Measurements from ENCODE around the gene ADGRV1.

GRCh38 chr5:90792725-90793124, 234.1 kb downstream of the ADGRV1 start:
- TF ChIP-seq POLR2AphosphoS5 (IDR thresholded peaks at IDR 0.05; ENCODE audit: low read depth, low read length) (no peak), POLR2A (IDR thresholded peaks at IDR 0.05; ENCODE audit: low read depth, low read length) (no peak), TAF1 (IDR thresholded peaks at IDR 0.05; ENCODE audit: borderline replicate concordance, low read depth, low read length) (no peak)
